ENCODE data around the gene OR14I1. TPM values are rescaled to one million over a fixed set of nuclear protein-coding genes. Genes with fewer than 3 reads are reported as not detected.

The OR14I1 gene
- total RNA-seq, 1 donor from 2014 or later = not detected

GRCh38 chr1:248739572-248740205 is 37.1 kb upstream of the OR14I1 start:
- Histone ChIP-seq H3K9me3 (ENCODE audit: low read depth) (peaks cover 4% of the 10 kb centered on the region), H3K27me3 (no peaks in the 10 kb centered on the region), H3K79me2 (ENCODE audit: low read depth) (no peaks in the 10 kb centered on the region), H4K20me1 (ENCODE audit: low read depth) (no peaks in the 10 kb centered on the region), H2AFZ (replicated peaks) (no peak overlapping the region), H3F3A (ENCODE audit: low read depth) (no peaks in the 10 kb centered on the region), H3K4me3 (no peak overlapping the region), H3K4me1 (no peaks in the 10 kb centered on the region), H3K36me3 (no peaks in the 10 kb centered on the region), H3K9ac (no peak overlapping the region), H3K4me2 (no peak overlapping the region), H3K27ac (no peak overlapping the region)
- peaks cover 39% of the 10 kb centered on the region for H3K9me3 Mint-ChIP-seq
- H3K4me1 Mint-ChIP-seq = no peaks in the 10 kb centered on the region
- H3K27ac Mint-ChIP-seq = no peak overlapping the region
- no peak for DNase-seq (ENCODE audit: low spot score)
- TF ChIP-seq EZH2 (IDR thresholded peaks at IDR 0.05) = no peak
- no peak for TF ChIP-seq CTCF (IDR thresholded peaks at IDR 0.05)
- TF ChIP-seq EZH2phosphoT487 (IDR thresholded peaks at IDR 0.05) = no peak
- H3K27me3 Mint-ChIP-seq (ENCODE audit: insufficient read depth, low read depth) = peaks cover 16% of the 10 kb centered on the region
- no peak overlapping the region for H3K4me3 Mint-ChIP-seq
- no peaks in the 10 kb centered on the region for H3K36me3 Mint-ChIP-seq

- Histone ChIP-seq H3K4me1 (no peaks in the 10 kb centered on the region), H2AFZ (replicated peaks) (no peak overlapping the region), H3K9me3 (ENCODE audit: low read depth) (peaks cover 4% of the 10 kb centered on the region), H3K36me3 (no peaks in the 10 kb centered on the region), H3K79me2 (ENCODE audit: low read depth) (no peaks in the 10 kb centered on the region), H3K9ac (no peak overlapping the region), H4K20me1 (ENCODE audit: low read depth) (no peaks in the 10 kb centered on the region), H3K27me3 (no peaks in the 10 kb centered on the region), H3K4me3 (no peak overlapping the region), H3K4me2 (no peak overlapping the region), H3K27ac (no peak overlapping the region), H3F3A (ENCODE audit: low read depth) (no peaks in the 10 kb centered on the region)
- Mint-ChIP-seq H3K36me3 (no peaks in the 10 kb centered on the region), H3K27ac (no peak overlapping the region), H3K27me3 (ENCODE audit: insufficient read depth, low read depth) (peaks cover 12% of the 10 kb centered on the region), H3K9me3 (peaks cover 40% of the 10 kb centered on the region), H3K4me1 (no peaks in the 10 kb centered on the region), H3K4me3 (no peak overlapping the region)
- no peak for TF ChIP-seq EZH2 (IDR thresholded peaks at IDR 0.05)
- no peak for TF ChIP-seq CTCF (IDR thresholded peaks at IDR 0.05)
- TF ChIP-seq EZH2phosphoT487 (IDR thresholded peaks at IDR 0.05) = no peak
- no peak for DNase-seq (ENCODE audit: low spot score)
Observed at GRCh38 chr1:248737457-248737856, 34.9 kb upstream of the OR14I1 start.

DNA sequence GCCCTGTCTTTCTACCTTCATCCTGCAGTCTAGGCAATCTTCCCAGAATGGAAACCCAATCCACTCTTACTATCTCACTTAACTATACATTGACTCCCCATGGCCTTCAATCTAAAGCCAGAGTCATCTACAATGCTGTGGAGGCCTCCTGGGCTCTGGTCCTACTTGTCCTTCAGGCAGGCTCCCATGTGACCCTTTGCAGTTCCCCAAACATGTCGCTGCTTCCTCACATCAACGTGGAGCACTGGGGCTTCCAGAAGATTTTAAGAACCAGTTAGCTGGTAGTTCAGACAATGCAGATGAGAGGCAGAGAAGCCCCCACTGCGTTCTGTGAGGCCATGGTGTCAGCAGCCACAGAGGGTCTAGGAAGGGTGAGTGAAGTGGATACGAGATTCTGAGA is 34.4 kb upstream of the OR14I1 start:
- DNase-seq (ENCODE audit: low spot score) = no peak
- Mint-ChIP-seq H3K4me3 (no peak overlapping the region), H3K36me3 (no peaks in the 10 kb centered on the region), H3K9me3 (peaks cover 41% of the 10 kb centered on the region), H3K27me3 (ENCODE audit: insufficient read depth, low read depth) (peaks cover 12% of the 10 kb centered on the region), H3K27ac (no peak overlapping the region), H3K4me1 (no peaks in the 10 kb centered on the region)
- H3K4me3 ChIP-seq = no peak overlapping the region
- no peaks in the 10 kb centered on the region for H3F3A ChIP-seq (ENCODE audit: low read depth)
- no peak overlapping the region for H2AFZ ChIP-seq (replicated peaks)
- H3K27me3 ChIP-seq = no peaks in the 10 kb centered on the region
- H3K79me2 ChIP-seq (ENCODE audit: low read depth) = no peaks in the 10 kb centered on the region
- H3K9ac ChIP-seq = no peak overlapping the region
- no peak overlapping the region for H3K27ac ChIP-seq
- H3K4me2 ChIP-seq = no peak overlapping the region
- no peaks in the 10 kb centered on the region for H3K4me1 ChIP-seq
- H3K9me3 ChIP-seq (ENCODE audit: low read depth) = peaks cover 4% of the 10 kb centered on the region
- H3K36me3 ChIP-seq = no peaks in the 10 kb centered on the region
- TF ChIP-seq CTCF (IDR thresholded peaks at IDR 0.05) (no peak), EZH2 (IDR thresholded peaks at IDR 0.05) (no peak), EZH2phosphoT487 (IDR thresholded peaks at IDR 0.05) (no peak)
- H4K20me1 ChIP-seq (ENCODE audit: low read depth) = no peaks in the 10 kb centered on the region
